Left cardiac atrium (tissue), 2 donors: ENCODE data around the gene RNF183. TPM values are rescaled to one million over a fixed set of nuclear protein-coding genes. Genes with fewer than 3 reads are reported as not detected.

Experiments used
- total RNA-seq, 2 donors: library from RNA; stranded (reverse); fragmentation: NEBNext Ultra II Directional; extraction: Animal tissue kit (Norgen Biotek cat#: 25700); gene quantifications; one replicate each; pipeline ENCODE4 v1.2.1, GENCODE V29; 2021
- donor health status: DM: no; HTN: yes; CAD: no; lungs with severe emphysema.
- donor health status: DM: yes; HTN: yes; CAD: no.

The RNF183 gene
- total RNA-seq, 2 donors from 2014 or later: not detected

Other genes with a start within 250 kb of the RNF183 start
- 1 to 10 TPM; 2.0 to 2.4 TPM for gene ZFP37, start 246.7 kb downstream of the RNF183 start, total RNA-seq
- gene SLC31A2, start 152.4 kb downstream of the RNF183 start, total RNA-seq: 10 to 100 TPM in 1 of 2 donors, 1 to 10 TPM in 1; 7.1 to 12.3 TPM
- gene FKBP15, start 82.1 kb downstream of the RNF183 start, total RNA-seq: 10 to 100 TPM; 19.5 to 20.4 TPM
- gene SLC31A1, start 81.8 kb downstream of the RNF183 start, total RNA-seq: 10 to 100 TPM; 13.8 to 23.4 TPM
- 10 to 100 TPM; 33.3 to 33.8 TPM for gene CDC26, start 27.8 kb downstream of the RNF183 start, total RNA-seq
- gene PRPF4, start 27.7 kb downstream of the RNF183 start, total RNA-seq: 10 to 100 TPM in 1 of 2 donors, 1 to 10 TPM in 1; 9.9 to 14.3 TPM
- gene WDR31, start 36.9 kb upstream of the RNF183 start, total RNA-seq: 1 to 10 TPM; 4.9 to 5.7 TPM
- 1 to 10 TPM in 1 of 2 donors, under 1 TPM in 1; 0.27 to 1.6 TPM for gene BSPRY, start 46.2 kb upstream of the RNF183 start, total RNA-seq
- gene HDHD3, start 73.6 kb upstream of the RNF183 start, total RNA-seq: 10 to 100 TPM in 1 of 2 donors, 1 to 10 TPM in 1; 8.7 to 18.8 TPM
- gene ALAD, start 97.9 kb upstream of the RNF183 start, total RNA-seq: 10 to 100 TPM; 32.8 to 39.1 TPM
- gene POLE3, start 107.3 kb upstream of the RNF183 start, total RNA-seq: 10 to 100 TPM; 21.9 to 22.9 TPM
- under 1 TPM; 0.21 to 0.29 TPM for gene C9orf43, start 107.4 kb upstream of the RNF183 start, total RNA-seq
- gene RGS3, start 160.4 kb upstream of the RNF183 start, total RNA-seq: 100 to 1,000 TPM; 124 to 131 TPM